Measurements from ENCODE around the gene AMN. TPM values are rescaled to one million over a fixed set of nuclear protein-coding genes. Genes with fewer than 3 reads are reported as not detected.

Gene AMN
- polyA plus RNA-seq, 3 donors = 0.09 TPM; not detected in 2

DNA sequence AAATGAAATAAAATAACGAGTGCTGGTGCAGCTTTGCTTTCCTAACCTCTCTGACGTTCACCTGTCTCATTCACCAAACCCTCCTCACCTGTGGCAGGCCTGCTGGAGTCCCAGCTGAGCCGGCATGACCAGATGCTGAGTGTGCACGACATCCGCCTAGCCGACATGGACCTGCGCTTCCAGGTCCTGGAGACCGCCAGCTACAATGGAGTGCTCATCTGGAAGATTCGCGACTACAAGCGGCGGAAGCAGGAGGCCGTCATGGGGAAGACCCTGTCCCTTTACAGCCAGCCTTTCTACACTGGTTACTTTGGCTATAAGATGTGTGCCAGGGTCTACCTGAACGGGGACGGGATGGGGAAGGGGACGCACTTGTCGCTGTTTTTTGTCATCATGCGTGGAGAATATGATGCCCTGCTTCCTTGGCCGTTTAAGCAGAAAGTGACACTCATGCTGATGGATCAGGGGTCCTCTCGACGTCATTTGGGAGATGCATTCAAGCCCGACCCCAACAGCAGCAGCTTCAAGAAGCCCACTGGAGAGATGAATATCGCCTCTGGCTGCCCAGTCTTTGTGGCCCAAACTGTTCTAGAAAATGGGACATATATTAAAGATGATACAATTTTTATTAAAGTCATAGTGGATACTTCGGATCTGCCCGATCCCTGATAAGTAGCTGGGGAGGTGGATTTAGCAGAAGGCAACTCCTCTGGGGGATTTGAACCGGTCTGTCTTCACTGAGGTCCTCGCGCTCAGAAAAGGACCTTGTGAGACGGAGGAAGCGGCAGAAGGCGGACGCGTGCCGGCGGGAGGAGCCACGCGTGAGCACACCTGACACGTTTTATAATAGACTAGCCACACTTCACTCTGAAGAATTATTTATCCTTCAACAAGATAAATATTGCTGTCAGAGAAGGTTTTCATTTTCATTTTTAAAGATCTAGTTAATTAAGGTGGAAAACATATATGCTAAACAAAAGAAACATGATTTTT, 17.1 kb upstream of the AMN start:
- Histone ChIP-seq H3K27me3 (ENCODE audit: control insufficient read depth in 2 of 2, insufficient read depth in 2 of 2, low read length in 2 of 2) (no peaks in the 10 kb centered on the region), H2AFZ (ENCODE audit: insufficient read depth, low read depth, low read length, poor library complexity, severe bottlenecking) (no peak overlapping the region), H3K9ac (ENCODE audit: insufficient read depth, low read length, poor library complexity, severe bottlenecking) (no peak overlapping the region), H3K9me3 (replicated peaks in 1 of 2; ENCODE audit: control insufficient read depth in 1 of 2, insufficient read depth in 1 of 2, low read length in 2 of 2) (no peaks in the 10 kb centered on the region), H3K4me3 (replicated peaks in 1 of 3; ENCODE audit: low read depth in 2 of 3, low read length in 3 of 3) (no peak overlapping the region), H3K4me1 (ENCODE audit: control insufficient read depth in 1 of 2, insufficient read depth in 2 of 2, low read length in 2 of 2) (peaks cover 0 to 6% of the 10 kb centered on the region in 2 donors), H4K20me1 (ENCODE audit: insufficient read depth, low read length) (peaks cover 45% of the 10 kb centered on the region), H3K36me3 (replicated peaks in 1 of 2; ENCODE audit: control insufficient read depth in 1 of 2, insufficient read depth in 2 of 2, low read length in 2 of 2) (peaks cover 49 to 80% of the 10 kb centered on the region in 2 donors), H3K4me2 (replicated peaks; ENCODE audit: extremely low read depth, low read length, poor library complexity, severe bottlenecking) (no peak overlapping the region), H3K27ac (ENCODE audit: low read depth in 1 of 2, low read length in 2 of 2) (no peak overlapping the region), H3K79me2 (ENCODE audit: insufficient read depth, low read length) (no peaks in the 10 kb centered on the region)
- H3K4me3 Mint-ChIP-seq = no peak overlapping the region
- peak overlapping the region in 1 of 7 donors; percentile 69 for H3K27ac Mint-ChIP-seq
- H3K27me3 Mint-ChIP-seq (ENCODE audit: low read depth in 3 of 3) = peaks cover 0 to 3% (median 0%) of the 10 kb centered on the region in 3 donors
- intact Hi-C loops (cut with micrococcal nuclease) = no loop called here
- 98% methylated on average over 22 of the region's 38 CpGs for WGBS (ENCODE audit: insufficient coverage)
- TF ChIP-seq, protein P1, sequence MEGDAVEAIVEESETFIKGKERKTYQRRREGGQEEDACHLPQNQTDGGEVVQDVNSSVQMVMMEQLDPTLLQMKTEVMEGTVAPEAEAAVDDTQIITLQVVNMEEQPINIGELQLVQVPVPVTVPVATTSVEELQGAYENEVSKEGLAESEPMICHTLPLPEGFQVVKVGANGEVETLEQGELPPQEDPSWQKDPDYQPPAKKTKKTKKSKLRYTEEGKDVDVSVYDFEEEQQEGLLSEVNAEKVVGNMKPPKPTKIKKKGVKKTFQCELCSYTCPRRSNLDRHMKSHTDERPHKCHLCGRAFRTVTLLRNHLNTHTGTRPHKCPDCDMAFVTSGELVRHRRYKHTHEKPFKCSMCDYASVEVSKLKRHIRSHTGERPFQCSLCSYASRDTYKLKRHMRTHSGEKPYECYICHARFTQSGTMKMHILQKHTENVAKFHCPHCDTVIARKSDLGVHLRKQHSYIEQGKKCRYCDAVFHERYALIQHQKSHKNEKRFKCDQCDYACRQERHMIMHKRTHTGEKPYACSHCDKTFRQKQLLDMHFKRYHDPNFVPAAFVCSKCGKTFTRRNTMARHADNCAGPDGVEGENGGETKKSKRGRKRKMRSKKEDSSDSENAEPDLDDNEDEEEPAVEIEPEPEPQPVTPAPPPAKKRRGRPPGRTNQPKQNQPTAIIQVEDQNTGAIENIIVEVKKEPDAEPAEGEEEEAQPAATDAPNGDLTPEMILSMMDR (IDR thresholded peaks at IDR 0.05) = no peak
- no peak for DNase-seq
- H3K9me3 Mint-ChIP-seq = peaks cover 0 to 1% (median 0%) of the 10 kb centered on the region in 7 donors
- H3K36me3 Mint-ChIP-seq = peaks cover 46 to 70% of the 10 kb centered on the region in 2 donors
- H3K4me1 Mint-ChIP-seq = peaks cover 9% of the 10 kb centered on the region

DNA sequence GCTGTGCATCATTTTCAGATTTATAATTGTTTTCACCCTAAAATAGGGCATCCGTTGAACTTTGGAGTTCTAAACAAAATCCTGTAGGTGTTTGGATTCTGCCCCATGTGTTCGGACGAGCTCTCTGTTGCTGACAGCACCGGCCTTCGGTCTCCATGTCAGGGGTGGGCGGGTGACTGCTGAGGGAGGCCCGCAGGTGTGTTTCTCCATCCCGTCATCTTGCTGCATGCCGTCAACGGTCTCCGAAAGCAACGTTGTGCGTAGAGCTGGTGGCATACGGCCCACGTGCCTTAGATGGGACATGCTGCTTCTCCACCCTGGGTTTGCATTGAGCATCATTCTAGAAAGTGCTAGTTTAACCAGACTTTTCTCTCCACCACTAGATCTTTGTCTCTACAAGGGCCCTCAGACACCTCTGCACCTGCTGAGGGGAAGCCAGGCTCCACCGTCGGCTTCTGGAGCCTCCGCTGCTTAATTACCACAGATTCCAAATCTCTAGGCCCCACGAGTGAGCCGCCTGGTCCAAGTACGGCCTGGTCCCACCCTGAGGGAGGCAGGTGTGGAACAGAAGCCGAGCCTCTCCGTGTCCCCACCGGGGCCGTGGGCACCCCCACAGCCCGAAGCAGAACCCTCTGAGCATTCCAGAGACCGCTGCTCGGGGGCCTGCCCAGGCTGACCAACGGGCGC, 15.7 kb upstream of the AMN start:
- Histone ChIP-seq H3K36me3 (replicated peaks in 1 of 2; ENCODE audit: control insufficient read depth in 1 of 2, insufficient read depth in 2 of 2, low read length in 2 of 2) (peaks cover 44 to 81% of the 10 kb centered on the region in 2 donors), H3K9ac (ENCODE audit: insufficient read depth, low read length, poor library complexity, severe bottlenecking) (no peak overlapping the region), H3K79me2 (ENCODE audit: insufficient read depth, low read length) (no peaks in the 10 kb centered on the region), H3K27ac (ENCODE audit: low read depth in 1 of 2, low read length in 2 of 2) (no peak overlapping the region), H3K27me3 (ENCODE audit: control insufficient read depth in 2 of 2, insufficient read depth in 2 of 2, low read length in 2 of 2) (no peaks in the 10 kb centered on the region), H3K4me3 (replicated peaks in 1 of 3; ENCODE audit: low read depth in 2 of 3, low read length in 3 of 3) (no peak overlapping the region), H3K9me3 (replicated peaks in 1 of 2; ENCODE audit: control insufficient read depth in 1 of 2, insufficient read depth in 1 of 2, low read length in 2 of 2) (no peaks in the 10 kb centered on the region), H4K20me1 (ENCODE audit: insufficient read depth, low read length) (peaks cover 41% of the 10 kb centered on the region), H3K4me2 (replicated peaks; ENCODE audit: extremely low read depth, low read length, poor library complexity, severe bottlenecking) (no peak overlapping the region), H3K4me1 (ENCODE audit: control insufficient read depth in 1 of 2, insufficient read depth in 2 of 2, low read length in 2 of 2) (no peaks in the 10 kb centered on the region), H2AFZ (ENCODE audit: insufficient read depth, low read depth, low read length, poor library complexity, severe bottlenecking) (no peak overlapping the region)
- 97% methylated on average over 30 of the region's 30 CpGs for WGBS (ENCODE audit: insufficient coverage)
- Mint-ChIP-seq H3K36me3 (peaks cover 47 to 74% of the 10 kb centered on the region in 2 donors), H3K9me3 (peaks cover 0 to 1% (median 0%) of the 10 kb centered on the region in 7 donors), H3K27ac (no peak overlapping the region), H3K4me3 (no peak overlapping the region), H3K27me3 (ENCODE audit: low read depth in 3 of 3) (peaks cover 0 to 3% (median 0%) of the 10 kb centered on the region in 3 donors), H3K4me1 (no peaks in the 10 kb centered on the region)
- no peak for DNase-seq
- TF ChIP-seq, protein P1 (IDR thresholded peaks at IDR 0.05) = no peak
- intact Hi-C loops (cut with micrococcal nuclease) = no loop called here

All from CD14-positive monocyte (primary cell).